Smooth muscle cell (in vitro differentiated cells): ENCODE data around the gene SYT8. TPM values are rescaled to one million over a fixed set of nuclear protein-coding genes. Genes with fewer than 3 reads are reported as not detected.

Source experiments
- DNase-seq: peaks from one replicate; lab custom pipeline; 2025; ENCODE audit not compliant: unreplicated experiment; lab: John Stamatoyannopoulos, UW
- H2AFZ ChIP-seq: fragments of 200-600 bp; sonication (generic); 2 replicates; pipeline ENCODE4 v1.6.0; 2016; ENCODE audit warnings: antibody characterized with exemption, low read depth, mild to moderate bottlenecking
- H3F3A ChIP-seq: fragments of 200-600 bp; sonication (generic); 2 replicates; pipeline ENCODE4 v1.6.0; 2017; ENCODE audit warnings: antibody characterized with exemption, low read depth
- H3K27ac ChIP-seq: fragments of 200-600 bp; sonication (generic); 2 replicates; pipeline ENCODE4 v1.5.1; 2016; ENCODE audit warnings: low read depth, mild to moderate bottlenecking
- H3K27me3 ChIP-seq: fragments of 200-600 bp; sonication (generic); 2 replicates; pipeline ENCODE4 v1.6.1; 2016; ENCODE audit warnings: low read depth, mild to moderate bottlenecking
- H3K36me3 ChIP-seq: fragments of 200-600 bp; sonication (generic); 2 replicates; pipeline ENCODE4 v1.5.1; 2016; ENCODE audit warnings: low read depth
- H3K4me1 ChIP-seq: fragments of 200-600 bp; sonication (generic); 2 replicates; pipeline ENCODE4 v1.5.1; 2016; ENCODE audit warnings: low read depth
- H3K4me2 ChIP-seq: fragments of 200-600 bp; sonication (generic); 2 replicates; pipeline ENCODE4 v1.6.0; 2016; ENCODE audit warnings: mild to moderate bottlenecking
- H3K4me3 ChIP-seq: fragments of 200-600 bp; sonication (generic); 2 replicates; pipeline ENCODE4 v1.5.1; 2016; ENCODE audit warnings: mild to moderate bottlenecking
- H3K79me2 ChIP-seq: fragments of 200-600 bp; sonication (generic); 2 replicates; pipeline ENCODE4 v1.6.0; 2016; ENCODE audit warnings: low read depth, mild to moderate bottlenecking
- H3K9ac ChIP-seq: fragments of 200-600 bp; sonication (generic); 2 replicates; pipeline ENCODE4 v1.6.0; 2016; ENCODE audit warnings: low read depth
- H3K9me3 ChIP-seq: fragments of 200-600 bp; sonication (generic); replicated peaks from 2 replicates; pipeline ENCODE4 v1.5.1; 2016; ENCODE audit warnings: low read depth
- H4K20me1 ChIP-seq: fragments of 200-600 bp; sonication (generic); 2 replicates; pipeline ENCODE4 v1.6.0; 2016; ENCODE audit warnings: low read depth
- CTCF ChIP-seq: fragments of 200-600 bp; sonication (generic); IDR thresholded peaks from 2 replicates; pipeline ENCODE4 v1.5.1; 2017; ENCODE audit warnings: borderline replicate concordance, mild to moderate bottlenecking, antibody characterized with exemption; ENCODE audit not compliant: insufficient read depth, poor library complexity, severe bottlenecking
- WGBS: methylation state at CpG from one replicate; pipeline ENCODE4 v1.1.7; 2016; ENCODE audit warnings: low lambda C conversion rate; 5-methylcytosine and 5-hydroxymethylcytosine counted together
- polyA plus RNA-seq: library from polyadenylated mRNA; unstranded; fragments of >200 nt; fragmentation: Nextera tagmentation; extraction: Ambion mirVana; gene quantifications from 2 replicates; pipeline ENCODE4 v1.2.1, GENCODE V29; 2016
- total RNA-seq: library from RNA; depleted of rRNA; stranded (reverse); fragments of >200 nt; gene quantifications from 2 replicates; pipeline ENCODE4 v1.2.3, GENCODE V29; 2014

SYT8 gene
- total and polyA plus RNA-seq, 2 experiments from 2014 or later: 0.13 to 2.0 TPM

GRCh38 chr11:1831338-1832210 is 3.2 kb upstream of the SYT8 start:
- no peak for TF ChIP-seq CTCF
- H4K20me1 ChIP-seq: no peaks in the 10 kb centered on the region

GRCh38 chr11:1832211-1832919 is 2.4 kb upstream of the SYT8 start:
- peak overlapping the region; percentile 14 for H2AFZ ChIP-seq
- H3K9ac ChIP-seq: no peak overlapping the region
- H3K27ac ChIP-seq: no peak overlapping the region
- no peaks in the 10 kb centered on the region for H3K9me3 ChIP-seq
- peak overlapping the region; percentile 79 for H3K4me2 ChIP-seq
- peak; percentile 100 for TF ChIP-seq CTCF
- H3K4me3 ChIP-seq: no peak overlapping the region
- no peaks in the 10 kb centered on the region for H3K79me2 ChIP-seq
- H3F3A ChIP-seq: no peaks in the 10 kb centered on the region
- H3K36me3 ChIP-seq: no peaks in the 10 kb centered on the region
- peak; percentile 40 for DNase-seq
- H3K27me3 ChIP-seq: no peaks in the 10 kb centered on the region
- H4K20me1 ChIP-seq: no peaks in the 10 kb centered on the region
- 22% methylated on average over 28 of the region's 40 CpGs for WGBS
- peaks cover 12% of the 10 kb centered on the region for H3K4me1 ChIP-seq

More at GRCh38 chr11:1831338-1832210, 3.2 kb upstream of the SYT8 start:
- Histone ChIP-seq H2AFZ (no peak overlapping the region), H3K4me2 (peak overlapping the region; percentile 79), H3K27ac (no peak overlapping the region), H3K36me3 (no peaks in the 10 kb centered on the region), H3K4me3 (no peak overlapping the region), H3K79me2 (no peaks in the 10 kb centered on the region), H3K27me3 (no peaks in the 10 kb centered on the region), H3K9me3 (no peaks in the 10 kb centered on the region), H3K4me1 (peaks cover 12% of the 10 kb centered on the region), H3F3A (no peaks in the 10 kb centered on the region), H3K9ac (no peak overlapping the region)
- DNase-seq: no peak
- WGBS: 76% methylated on average over 23 of the region's 26 CpGs

- H3F3A ChIP-seq: no peaks in the 10 kb centered on the region
- H2AFZ ChIP-seq: no peak overlapping the region
- no peak for DNase-seq
- H3K36me3 ChIP-seq: no peaks in the 10 kb centered on the region
- peak overlapping the region; percentile 79 for H3K4me2 ChIP-seq
- WGBS: 57% methylated on average over 17 of the region's 17 CpGs
- no peaks in the 10 kb centered on the region for H3K79me2 ChIP-seq
- no peaks in the 10 kb centered on the region for H3K9me3 ChIP-seq
- H3K27me3 ChIP-seq: no peaks in the 10 kb centered on the region
- H4K20me1 ChIP-seq: no peaks in the 10 kb centered on the region
- no peak overlapping the region for H3K9ac ChIP-seq
- no peak overlapping the region for H3K27ac ChIP-seq
- TF ChIP-seq CTCF: no peak
- no peak overlapping the region for H3K4me3 ChIP-seq
- peaks cover 13% of the 10 kb centered on the region for H3K4me1 ChIP-seq
Measured at GRCh38 chr11:1832920-1833295, 1.9 kb upstream of the SYT8 start.
